ENCODE results near the gene CLASRP.
"Not testable (repeated sequence)": the region's sequence is repeated elsewhere in the genome, so short reads cannot be mapped to it uniquely, and the experiment has no call there.

The CLASRP gene, protein sequence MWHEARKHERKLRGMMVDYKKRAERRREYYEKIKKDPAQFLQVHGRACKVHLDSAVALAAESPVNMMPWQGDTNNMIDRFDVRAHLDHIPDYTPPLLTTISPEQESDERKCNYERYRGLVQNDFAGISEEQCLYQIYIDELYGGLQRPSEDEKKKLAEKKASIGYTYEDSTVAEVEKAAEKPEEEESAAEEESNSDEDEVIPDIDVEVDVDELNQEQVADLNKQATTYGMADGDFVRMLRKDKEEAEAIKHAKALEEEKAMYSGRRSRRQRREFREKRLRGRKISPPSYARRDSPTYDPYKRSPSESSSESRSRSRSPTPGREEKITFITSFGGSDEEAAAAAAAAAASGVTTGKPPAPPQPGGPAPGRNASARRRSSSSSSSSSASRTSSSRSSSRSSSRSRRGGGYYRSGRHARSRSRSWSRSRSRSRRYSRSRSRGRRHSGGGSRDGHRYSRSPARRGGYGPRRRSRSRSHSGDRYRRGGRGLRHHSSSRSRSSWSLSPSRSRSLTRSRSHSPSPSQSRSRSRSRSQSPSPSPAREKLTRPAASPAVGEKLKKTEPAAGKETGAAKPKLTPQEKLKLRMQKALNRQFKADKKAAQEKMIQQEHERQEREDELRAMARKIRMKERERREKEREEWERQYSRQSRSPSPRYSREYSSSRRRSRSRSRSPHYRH

GRCh38 chr19:45038931-45039893, at the start of gene CLASRP:
CLASRP (plus strand) TSS chr19:45039045; CDS start chr19:45040213, 1,168 bp downstream.
- peak; percentile 86 for DNase-seq

DNA sequence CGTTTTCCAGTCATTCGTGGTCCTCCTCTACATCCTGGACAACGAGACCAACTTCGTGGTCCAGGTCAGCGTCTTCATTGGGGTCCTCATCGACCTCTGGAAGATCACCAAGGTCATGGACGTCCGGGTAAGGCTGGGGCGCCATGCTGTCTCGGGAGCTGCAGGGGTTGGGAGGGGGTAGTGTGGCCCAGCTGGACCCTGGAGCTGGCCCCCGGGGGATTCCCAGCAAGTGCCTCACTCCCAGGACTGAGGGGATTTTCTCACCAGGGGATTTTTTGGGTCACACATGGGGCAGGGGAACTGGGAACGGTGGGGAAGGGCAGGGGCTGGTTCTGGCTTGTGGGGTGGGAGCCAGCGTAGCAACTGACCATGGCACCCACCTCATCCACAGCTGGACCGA, 48.4 kb upstream of the CLASRP start:
- no peak for DNase-seq

GRCh38 chr19:44990966-44991365, 47.9 kb upstream of the CLASRP start:
- no peak for DNase-seq

GRCh38 chr19:44992336-44993163, 46.3 kb upstream of the CLASRP start:
- no peak for DNase-seq

DNA sequence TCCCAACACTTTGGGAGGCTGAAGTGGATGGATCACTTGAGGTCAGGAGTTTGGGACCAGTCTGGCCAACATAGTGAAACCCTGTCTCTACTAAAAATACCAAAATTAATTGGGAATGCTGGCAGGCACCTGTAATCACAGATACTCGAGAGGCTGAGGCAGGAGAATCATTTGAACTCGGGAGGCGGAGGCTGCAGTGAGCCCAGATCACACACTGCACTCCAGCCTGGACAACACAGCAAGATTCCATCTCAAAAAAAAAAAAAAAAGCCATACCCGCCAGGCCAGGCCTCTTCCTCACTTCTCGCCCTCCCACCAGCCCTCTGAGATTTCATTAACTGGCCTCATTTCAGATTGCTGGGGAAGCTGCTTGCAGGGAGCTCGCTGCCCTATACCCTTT, 45.3 kb upstream of the CLASRP start:
- no peak for DNase-seq

- DNase-seq, result no peak
Measured at GRCh38 chr19:44993926-44994537, 44.8 kb upstream of the CLASRP start.

- no peak for DNase-seq
Measured at GRCh38 chr19:44998025-44998424, 40.8 kb upstream of the CLASRP start.

GRCh38 chr19:44999131-44999925, 39.5 kb upstream of the CLASRP start:
- not testable (repeated sequence) for DNase-seq

DNA sequence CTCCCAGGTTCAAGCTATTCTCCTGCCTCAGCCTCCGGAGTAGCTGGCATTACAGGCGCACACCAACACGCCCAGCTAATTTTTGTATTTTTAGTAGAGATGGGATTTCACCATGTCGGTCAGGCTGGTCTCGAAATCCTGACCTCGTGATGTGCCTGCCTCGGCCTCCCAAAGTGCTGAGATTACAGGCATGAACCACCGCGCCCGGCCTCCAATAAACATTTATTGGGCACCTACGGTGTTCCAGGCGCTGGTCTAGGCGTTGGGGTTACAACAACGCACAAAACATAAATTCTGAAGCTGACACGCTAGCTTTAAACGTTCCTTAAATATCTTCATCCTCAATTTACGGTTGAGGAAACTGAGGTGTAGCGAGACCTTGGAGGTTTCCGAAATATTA, 38.2 kb upstream of the CLASRP start:
- not testable (repeated sequence) for DNase-seq

- DNase-seq, result peak; percentile 99
Measured at GRCh38 chr19:45001087-45001739, 37.6 kb upstream of the CLASRP start, which contains the start of gene RELB. RELB (plus strand) TSS chr19:45001464; CDS start chr19:45001580, 116 bp downstream.

- no peak for DNase-seq
Measured at GRCh38 chr19:45003485-45003884, 35.4 kb upstream of the CLASRP start.

DNA sequence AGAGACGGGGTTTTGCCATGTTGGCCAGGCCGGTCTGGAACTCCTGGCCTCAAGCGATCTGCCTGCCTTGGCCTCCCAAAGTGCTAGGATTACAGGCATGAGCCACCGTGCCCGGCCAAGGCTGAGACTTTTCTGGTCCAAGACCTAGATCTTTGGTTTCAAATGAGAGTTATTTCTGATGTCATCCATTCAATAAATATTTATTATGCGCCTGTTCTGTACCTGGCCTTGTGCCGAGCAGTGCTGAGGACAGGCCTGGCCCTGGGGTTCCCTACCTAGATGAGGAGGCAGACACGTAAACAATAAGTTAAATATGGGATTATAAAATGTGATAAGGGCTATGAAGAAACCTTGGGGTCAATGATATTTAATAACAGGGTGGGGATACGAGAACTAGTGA, 33.1 kb upstream of the CLASRP start:
- DNase-seq, result no peak

GRCh38 chr19:45008552-45008951, 30.3 kb upstream of the CLASRP start:
- DNase-seq, result no peak

DNA sequence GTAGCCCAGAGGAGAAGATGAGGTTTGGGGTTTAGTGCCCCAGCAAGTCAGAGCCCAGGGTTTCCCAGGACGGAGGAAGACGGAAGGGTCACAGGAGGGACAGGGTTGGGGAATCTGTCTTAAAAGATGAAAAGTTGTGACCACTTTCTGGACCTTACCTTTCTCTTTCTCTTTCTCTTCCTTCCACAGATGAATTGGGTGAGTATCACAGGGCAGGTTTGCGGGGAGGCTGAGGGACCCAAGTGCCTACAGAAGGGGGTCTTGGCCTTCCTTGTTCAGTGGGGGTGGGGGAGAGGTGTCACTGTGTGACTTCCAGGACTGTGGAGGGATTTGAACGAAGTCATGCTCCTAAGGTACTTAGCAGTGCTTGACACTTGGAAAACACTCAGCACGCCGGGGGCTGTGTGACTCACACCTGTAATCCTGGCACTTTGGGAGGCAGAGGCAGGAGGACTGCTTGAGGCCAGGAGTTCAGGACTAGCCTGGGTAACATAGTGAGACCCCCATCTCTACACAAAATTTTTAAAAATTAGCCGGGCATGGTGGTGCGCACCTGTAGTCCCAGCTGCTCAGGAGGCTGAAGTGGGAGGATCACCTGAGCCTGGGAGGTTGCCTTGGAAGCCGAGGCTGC, 29.1 kb upstream of the CLASRP start:
- DNase-seq, result no peak

DNA sequence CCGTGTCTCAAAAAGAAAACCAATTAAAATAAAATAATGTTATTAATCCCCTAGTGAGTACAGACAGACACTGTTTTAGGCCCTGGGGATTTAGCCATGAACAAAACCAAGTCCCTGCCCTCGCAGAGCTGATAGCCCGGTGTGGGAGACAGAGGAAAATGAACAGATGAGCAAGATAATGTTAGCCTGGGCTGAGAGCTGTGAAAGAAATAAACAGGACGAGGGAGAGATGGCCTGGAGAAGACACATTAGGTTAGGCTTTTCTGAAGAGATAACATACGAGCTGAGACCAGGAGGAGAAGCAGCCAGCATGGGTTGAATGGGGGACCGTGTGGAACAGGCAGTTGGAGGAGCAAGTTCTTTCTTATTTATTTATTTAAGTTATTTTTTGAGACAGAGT, 28.5 kb upstream of the CLASRP start:
- no peak for DNase-seq

DNA sequence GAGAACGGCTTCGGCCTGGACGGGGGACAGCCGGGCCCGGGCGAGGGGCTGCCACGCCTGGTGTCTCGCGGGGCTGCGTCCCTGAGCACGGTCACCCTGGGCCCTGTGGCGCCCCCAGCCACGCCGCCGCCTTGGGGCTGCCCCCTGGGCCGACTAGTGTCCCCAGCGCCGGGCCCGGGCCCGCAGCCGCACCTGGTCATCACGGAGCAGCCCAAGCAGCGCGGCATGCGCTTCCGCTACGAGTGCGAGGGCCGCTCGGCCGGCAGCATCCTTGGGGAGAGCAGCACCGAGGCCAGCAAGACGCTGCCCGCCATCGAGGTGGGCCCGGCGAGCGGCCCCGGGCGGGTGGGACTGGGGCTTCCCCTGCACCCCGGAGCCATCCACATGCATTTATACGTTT, 26.9 kb upstream of the CLASRP start:
- no peak for DNase-seq

- peak; percentile 45 for DNase-seq
Measured at GRCh38 chr19:45016388-45017314, 22.2 kb upstream of the CLASRP start.

DNA sequence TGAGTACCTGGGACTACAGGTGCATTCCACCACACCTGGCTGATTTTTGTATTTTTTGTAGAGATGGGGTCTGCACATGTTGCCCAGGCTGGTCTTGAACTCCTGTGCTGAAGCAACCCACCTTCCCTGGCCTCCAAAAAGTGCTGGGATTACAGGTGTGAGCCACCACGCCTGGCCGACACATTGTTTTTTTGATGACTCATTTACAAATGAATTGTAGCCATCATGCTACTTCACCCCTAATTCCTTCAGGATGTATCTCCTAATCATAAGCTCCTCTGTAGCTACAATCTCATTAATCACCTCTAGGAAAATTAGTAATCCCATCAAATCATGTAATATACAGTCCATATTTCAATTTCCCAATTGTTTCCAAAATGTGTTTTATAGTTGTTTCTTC, 19.7 kb upstream of the CLASRP start:
- no peak for DNase-seq

DNA sequence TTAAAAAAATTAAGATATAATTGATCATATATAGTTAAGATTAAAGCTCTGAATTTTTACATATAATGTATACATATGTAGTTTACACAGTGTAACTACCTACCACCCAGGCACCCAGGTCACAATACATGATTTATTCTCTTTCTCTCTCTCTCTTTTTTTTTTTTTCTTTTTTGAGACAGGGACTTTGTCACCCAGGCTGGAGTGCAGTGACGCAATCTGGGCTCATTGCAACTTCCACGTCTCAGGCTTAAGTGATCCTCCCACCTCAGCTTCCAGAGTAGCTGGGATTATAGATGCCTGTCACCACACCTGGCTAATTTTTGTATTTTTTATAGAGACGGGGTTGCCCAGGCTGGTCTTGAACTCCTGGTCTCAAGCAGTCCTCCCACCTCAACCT, 18.8 kb upstream of the CLASRP start:
- no peak for DNase-seq
